GM19452 (cell line): ENCODE data around the gene CAMTA1.
"Not testable (repeated sequence)": the region's sequence is repeated elsewhere in the genome, so short reads cannot be mapped to it uniquely, and the experiment has no call there.

Experiments used
- ATAC-seq: cut with Tn5 transposase; IDR thresholded peaks from one replicate; pipeline ENCODE4 v1.9.1; 2021; ENCODE audit not compliant: unreplicated experiment

Gene CAMTA1

GRCh38 chr1:7135493-7135892 is 350.2 kb downstream of the CAMTA1 start:
- ATAC-seq = no peak

- no peak for ATAC-seq
Observed at GRCh38 chr1:7136166-7136953, 351.1 kb downstream of the CAMTA1 start.

- no peak for ATAC-seq
Observed at GRCh38 chr1:7140251-7140650, 355.0 kb downstream of the CAMTA1 start.

- ATAC-seq = no peak
Observed at GRCh38 chr1:7145947-7146346, 360.7 kb downstream of the CAMTA1 start.

GRCh38 chr1:7146710-7147109 is 361.5 kb downstream of the CAMTA1 start:
- no peak for ATAC-seq

GRCh38 chr1:7147581-7148282 is 362.5 kb downstream of the CAMTA1 start:
- not testable (repeated sequence) for ATAC-seq

GRCh38 chr1:7149080-7149838 is 364.0 kb downstream of the CAMTA1 start:
- ATAC-seq = no peak

- no peak for ATAC-seq
Observed at GRCh38 chr1:7150724-7151280, 365.5 kb downstream of the CAMTA1 start.

GRCh38 chr1:7151978-7152377 is 366.7 kb downstream of the CAMTA1 start:
- ATAC-seq = no peak

GRCh38 chr1:7152655-7153054 is 367.4 kb downstream of the CAMTA1 start:
- no peak for ATAC-seq

- ATAC-seq = no peak
Observed at GRCh38 chr1:7153464-7153863, 368.2 kb downstream of the CAMTA1 start.

- ATAC-seq = no peak
Observed at GRCh38 chr1:7159116-7159781, 374.0 kb downstream of the CAMTA1 start.

- ATAC-seq = not testable (repeated sequence)
Observed at GRCh38 chr1:7168554-7168953, 383.3 kb downstream of the CAMTA1 start.

- ATAC-seq = no peak
Observed at GRCh38 chr1:7171168-7171567, 385.9 kb downstream of the CAMTA1 start.

- no peak for ATAC-seq
Observed at GRCh38 chr1:7171574-7171973, 386.3 kb downstream of the CAMTA1 start.

- no peak for ATAC-seq
Observed at GRCh38 chr1:7172804-7173203, 387.6 kb downstream of the CAMTA1 start.

- no peak for ATAC-seq
Observed at GRCh38 chr1:7174561-7174960, 389.3 kb downstream of the CAMTA1 start.

- ATAC-seq = no peak
Observed at GRCh38 chr1:7174980-7175906, 390.0 kb downstream of the CAMTA1 start.

GRCh38 chr1:7177021-7177420 is 391.8 kb downstream of the CAMTA1 start:
- ATAC-seq = no peak
